Measurements from ENCODE around the gene KIF19.

KIF19 gene

DNA sequence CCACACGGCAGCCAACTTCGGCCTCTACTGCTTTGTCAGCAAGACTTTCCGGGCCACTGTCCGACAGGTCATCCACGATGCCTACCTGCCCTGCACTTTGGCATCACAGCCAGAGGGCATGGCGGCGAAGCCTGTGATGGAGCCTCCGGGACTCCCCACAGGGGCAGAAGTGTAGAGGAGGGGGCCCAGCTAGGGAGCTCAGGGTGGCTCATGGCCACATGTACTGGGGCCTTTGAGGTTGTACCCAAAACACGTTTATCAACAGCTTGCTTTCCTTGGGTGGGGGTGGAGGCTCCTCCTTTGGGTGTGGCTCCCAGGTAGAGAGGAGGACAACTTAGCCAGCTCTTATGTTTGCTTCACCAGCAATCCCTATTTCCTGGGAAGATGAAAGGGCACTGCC, 46.4 kb downstream of the KIF19 start:
- no peak for TF ChIP-seq CTCF (IDR thresholded peaks at IDR 0.05; ENCODE audit: extremely low read depth, missing control alignments)
- no peak for DNase-seq (ENCODE audit: low spot score)

DNA sequence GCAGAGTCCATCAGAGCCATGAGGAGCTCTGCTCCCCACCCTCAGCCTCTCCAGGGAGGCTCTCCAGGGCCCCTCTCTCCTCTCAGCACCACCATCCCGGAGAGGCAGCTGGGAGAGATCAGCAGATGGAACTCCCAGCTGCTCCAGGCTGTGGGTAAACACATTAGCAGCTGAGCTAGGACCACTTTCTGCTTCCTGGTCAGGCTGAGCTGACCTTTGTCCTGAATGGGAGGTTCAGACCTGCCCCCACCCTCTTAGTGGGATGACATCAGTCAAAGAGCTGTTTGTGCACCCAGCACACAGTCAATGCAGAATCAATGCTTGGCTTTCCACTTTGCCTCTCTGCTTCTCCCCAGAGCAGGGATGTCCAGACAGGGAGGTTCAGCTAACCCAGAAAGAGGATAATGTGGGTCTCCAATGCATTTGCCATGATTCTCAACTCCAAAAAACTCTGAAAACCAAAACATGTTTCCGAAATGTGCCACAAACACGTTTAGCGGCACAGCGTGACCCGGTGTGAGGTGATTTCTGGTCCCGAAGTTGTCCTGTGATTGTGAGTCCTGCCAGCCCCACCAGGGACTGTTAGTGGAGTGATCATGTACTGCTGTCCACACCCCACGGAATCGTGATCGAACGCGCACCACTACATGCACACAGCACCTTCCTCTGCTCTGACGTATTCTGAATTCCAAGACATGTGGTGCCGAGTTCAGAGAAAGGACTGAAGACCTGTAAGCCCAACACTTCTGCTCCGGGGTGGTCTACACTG, 48.0 kb downstream of the KIF19 start:
- no peak for TF ChIP-seq CTCF (IDR thresholded peaks at IDR 0.05; ENCODE audit: extremely low read depth, missing control alignments)
- DNase-seq (ENCODE audit: low spot score), result no peak

DNA sequence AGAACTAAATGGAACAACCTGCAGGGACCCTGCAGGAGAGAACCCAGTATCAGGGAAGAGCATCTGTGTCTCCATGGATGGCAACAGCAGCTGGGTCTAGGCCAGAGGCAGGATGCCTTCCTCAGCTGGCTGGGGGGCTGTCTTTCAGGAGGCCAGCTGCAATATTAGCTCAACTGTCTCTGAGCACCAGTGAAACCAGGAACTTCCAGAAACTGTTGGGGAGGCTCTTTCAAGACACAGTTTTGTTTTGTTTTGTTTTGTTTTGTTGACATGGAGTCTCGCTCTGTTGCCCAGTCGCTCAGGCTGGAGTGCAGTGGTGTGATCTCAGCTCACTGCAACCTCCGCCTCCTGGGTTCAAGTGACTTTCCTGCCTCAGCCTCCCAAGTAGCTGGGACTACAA, 48.8 kb downstream of the KIF19 start:
- DNase-seq (ENCODE audit: low spot score), result no peak
- TF ChIP-seq CTCF (IDR thresholded peaks at IDR 0.05; ENCODE audit: extremely low read depth, missing control alignments), result no peak

DNA sequence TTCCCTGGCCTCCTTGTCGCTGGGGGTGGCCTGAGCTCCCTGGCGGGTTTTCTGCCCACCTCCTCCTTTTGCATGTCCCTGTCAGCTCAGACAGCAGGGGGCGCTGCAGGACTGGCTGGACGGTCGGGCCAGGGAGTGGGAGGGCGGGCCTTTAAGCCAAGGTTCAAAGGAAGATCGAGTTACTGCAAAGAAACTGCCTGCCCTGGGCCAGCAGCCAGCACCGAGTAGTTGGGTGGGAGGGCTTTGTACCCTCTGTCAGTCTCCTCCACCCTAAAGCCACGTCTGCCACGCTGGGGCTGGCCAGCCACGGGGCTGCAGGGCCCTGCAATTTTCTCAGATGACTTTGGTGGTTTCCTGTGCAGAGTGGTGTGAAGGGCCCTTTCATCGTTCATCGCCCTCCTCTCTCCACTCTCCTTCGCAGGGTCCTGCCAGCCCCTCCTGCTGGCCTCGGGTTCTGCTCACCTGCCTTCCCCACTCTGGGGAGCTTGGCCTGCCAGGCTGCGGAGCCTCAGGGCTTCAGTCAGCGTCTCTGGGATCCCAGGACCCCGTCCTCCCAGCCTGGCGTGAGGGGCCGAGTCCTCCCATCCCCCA, 53.6 kb downstream of the KIF19 start:
- TF ChIP-seq CTCF (IDR thresholded peaks at IDR 0.05; ENCODE audit: extremely low read depth, missing control alignments), result peak; percentile 85

DNA sequence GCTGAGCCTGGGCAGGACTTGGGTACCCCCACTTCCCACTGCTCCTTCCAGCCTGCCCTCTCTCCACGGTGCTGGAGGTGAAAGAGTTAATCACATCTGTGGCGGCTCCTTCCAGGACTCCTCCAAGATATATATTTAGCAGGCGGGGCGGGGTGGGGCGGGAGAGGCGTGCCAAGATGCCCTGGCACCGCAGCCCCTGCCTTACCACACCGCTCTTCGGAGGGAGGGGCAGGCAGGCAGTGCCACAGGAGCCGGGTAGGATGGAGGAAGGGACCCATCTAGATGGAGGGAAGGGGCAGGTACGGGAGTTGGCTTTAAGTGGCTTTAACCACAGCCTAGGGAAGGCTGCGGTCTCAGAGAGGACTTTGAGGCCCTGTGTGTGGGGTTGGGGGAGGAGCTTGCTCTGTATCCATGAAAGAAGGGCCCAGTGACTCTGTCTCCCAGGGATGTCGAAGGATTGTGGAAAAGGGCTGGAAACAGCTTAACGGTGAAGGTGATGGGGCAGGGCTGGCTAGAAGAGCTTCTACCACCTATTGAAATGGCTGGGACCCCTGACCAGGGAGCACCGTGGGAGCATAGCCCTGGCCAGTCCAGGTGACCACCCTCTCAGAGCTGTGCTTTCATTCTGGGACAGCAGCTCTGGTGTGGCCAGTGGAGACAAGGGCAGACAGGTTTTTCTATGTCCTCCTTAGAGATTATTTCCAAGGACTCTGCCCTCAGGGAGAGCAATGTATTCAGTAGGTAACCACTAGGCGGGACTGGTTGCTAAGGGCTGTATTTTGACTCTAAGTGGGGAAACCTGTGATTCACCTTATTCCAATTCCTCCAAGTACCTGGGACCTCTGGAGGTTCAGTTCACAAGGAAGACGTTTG, 54.3 kb downstream of the KIF19 start:
- no peak for TF ChIP-seq CTCF (IDR thresholded peaks at IDR 0.05; ENCODE audit: extremely low read depth, missing control alignments)
- DNase-seq (ENCODE audit: low spot score), result no peak

More for the DNA sequence above, 53.6 kb downstream of the KIF19 start:
- DNase-seq (ENCODE audit: low spot score), result peak; percentile 89

- TF ChIP-seq CTCF (IDR thresholded peaks at IDR 0.05; ENCODE audit: extremely low read depth, missing control alignments), result no peak
- no peak for DNase-seq (ENCODE audit: low spot score)
Measured at GRCh38 chr17:74380959-74381808, 55.2 kb downstream of the KIF19 start.

Measured in GM20000 (cell line).